SK-N-SH (cell line): ENCODE results near the gene MB.

Source experiments
- CTCF ChIP-seq: fragments of 200-600 bp; sonication (generic); IDR thresholded peaks from 2 replicates; pipeline ENCODE4 v1.6.1; 2017; ENCODE audit warnings: antibody characterized with exemption, mild to moderate bottlenecking, moderate library complexity
- ELF1 ChIP-seq: IDR thresholded peaks from 2 replicates; pipeline ENCODE4 v1.4.0; 2012
- FOSL2 ChIP-seq: IDR thresholded peaks from 2 replicates; pipeline ENCODE4 v1.4.0; 2012; ENCODE audit warnings: low read depth, mild to moderate bottlenecking, moderate library complexity, borderline replicate concordance
- FOXJ3 ChIP-seq: sonication (generic); formaldehyde crosslinking; IDR thresholded peaks from 2 replicates; pipeline ENCODE4 v1.5.1; 2020; ENCODE audit warnings: mild to moderate bottlenecking, missing genetic modification reagents
- FOXM1 ChIP-seq: IDR thresholded peaks from 2 replicates; pipeline ENCODE4 v1.4.0; 2012; ENCODE audit warnings: low read depth, mild to moderate bottlenecking
- RCOR1 ChIP-seq: fragments of 150-350 bp; IDR thresholded peaks from 2 replicates; pipeline ENCODE4 v1.6.1; 2017; ENCODE audit warnings: antibody characterized with exemption, low read length
- SMC3 ChIP-seq: IDR thresholded peaks from 2 replicates; pipeline ENCODE4 v1.6.1; 2012; ENCODE audit warnings: low read depth, low read length, improper control_type of control experiment
- TF ChIP-seq, protein P1 (sequence below): IDR thresholded peaks from 2 replicates; pipeline ENCODE4 v1.4.0; 2012; ENCODE audit warnings: low read depth
- TF ChIP-seq, protein P2 (sequence below): IDR thresholded peaks from 2 replicates; pipeline ENCODE4 v1.4.0; 2012; ENCODE audit warnings: low read depth, borderline replicate concordance

GRCh38 chr22:35609761-35610160 is 7.4 kb downstream of the MB start:
- TF ChIP-seq, protein P1, sequence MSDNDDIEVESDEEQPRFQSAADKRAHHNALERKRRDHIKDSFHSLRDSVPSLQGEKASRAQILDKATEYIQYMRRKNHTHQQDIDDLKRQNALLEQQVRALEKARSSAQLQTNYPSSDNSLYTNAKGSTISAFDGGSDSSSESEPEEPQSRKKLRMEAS: no peak
- TF ChIP-seq, protein P2, sequence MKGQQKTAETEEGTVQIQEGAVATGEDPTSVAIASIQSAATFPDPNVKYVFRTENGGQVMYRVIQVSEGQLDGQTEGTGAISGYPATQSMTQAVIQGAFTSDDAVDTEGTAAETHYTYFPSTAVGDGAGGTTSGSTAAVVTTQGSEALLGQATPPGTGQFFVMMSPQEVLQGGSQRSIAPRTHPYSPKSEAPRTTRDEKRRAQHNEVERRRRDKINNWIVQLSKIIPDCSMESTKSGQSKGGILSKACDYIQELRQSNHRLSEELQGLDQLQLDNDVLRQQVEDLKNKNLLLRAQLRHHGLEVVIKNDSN: no peak
- TF ChIP-seq FOXJ3 (CRISPR knock-in tag): no peak
- TF ChIP-seq RCOR1: no peak
- no peak for TF ChIP-seq SMC3
- no peak for TF ChIP-seq FOXM1
- TF ChIP-seq ELF1: no peak
- TF ChIP-seq FOSL2: no peak
- no peak for TF ChIP-seq CTCF
